ENCODE measurements around the gene ELL3. TPM values are rescaled to one million over a fixed set of nuclear protein-coding genes. Genes with fewer than 3 reads are reported as not detected.

Gene ELL3
- total RNA-seq, 1 donor = 3.6 TPM

GRCh38 chr15:43772624-43773023 lies 4.1 kb downstream of the ELL3 start:
- Histone ChIP-seq H2AFZ (ENCODE audit: low read length) (no peak overlapping the region), H3K4me1 (ENCODE audit: insufficient read depth, low read length) (peaks cover 6% of the 10 kb centered on the region), H3K27ac (ENCODE audit: low read depth, low read length) (no peak overlapping the region), H3K79me2 (ENCODE audit: insufficient read depth, low read length) (no peaks in the 10 kb centered on the region), H4K20me1 (ENCODE audit: insufficient read depth, low read length) (peaks cover 17% of the 10 kb centered on the region), H3K4me3 (ENCODE audit: insufficient read depth, low read length) (no peak overlapping the region), H3K36me3 (ENCODE audit: insufficient read depth, low read length) (peaks cover 68% of the 10 kb centered on the region), H3K4me2 (ENCODE audit: insufficient read depth, low read length) (no peak overlapping the region), H3K27me3 (ENCODE audit: insufficient read depth, low read length) (no peaks in the 10 kb centered on the region), H3K9me3 (ENCODE audit: low read depth, low read length) (no peaks in the 10 kb centered on the region)
- no peak for DNase-seq (ENCODE audit: insufficient read length, low spot score, missing footprints)
- TF ChIP-seq CTCF (IDR thresholded peaks at IDR 0.05; ENCODE audit: extremely low read depth, low read depth, low read length) = no peak

GRCh38 chr15:43771816-43772215 lies 5.0 kb downstream of the ELL3 start:
- no peak overlapping the region for H3K4me2 ChIP-seq (ENCODE audit: insufficient read depth, low read length)
- peaks cover 75% of the 10 kb centered on the region for H3K36me3 ChIP-seq (ENCODE audit: insufficient read depth, low read length)
- H3K27ac ChIP-seq (ENCODE audit: low read depth, low read length) = no peak overlapping the region
- peaks cover 5% of the 10 kb centered on the region for H3K4me1 ChIP-seq (ENCODE audit: insufficient read depth, low read length)
- no peaks in the 10 kb centered on the region for H3K79me2 ChIP-seq (ENCODE audit: insufficient read depth, low read length)
- no peaks in the 10 kb centered on the region for H3K9me3 ChIP-seq (ENCODE audit: low read depth, low read length)
- H4K20me1 ChIP-seq (ENCODE audit: insufficient read depth, low read length) = peaks cover 17% of the 10 kb centered on the region
- H2AFZ ChIP-seq (ENCODE audit: low read length) = no peak overlapping the region
- H3K27me3 ChIP-seq (ENCODE audit: insufficient read depth, low read length) = no peaks in the 10 kb centered on the region
- DNase-seq (ENCODE audit: insufficient read length, low spot score, missing footprints) = no peak
- no peak overlapping the region for H3K4me3 ChIP-seq (ENCODE audit: insufficient read depth, low read length)
- TF ChIP-seq CTCF (IDR thresholded peaks at IDR 0.05; ENCODE audit: extremely low read depth, low read depth, low read length) = no peak

GRCh38 chr15:43769584-43770228 lies 7.1 kb downstream of the ELL3 start:
- Histone ChIP-seq H3K36me3 (ENCODE audit: insufficient read depth, low read length) (peaks cover 96% of the 10 kb centered on the region), H3K27me3 (ENCODE audit: insufficient read depth, low read length) (no peaks in the 10 kb centered on the region), H3K79me2 (ENCODE audit: insufficient read depth, low read length) (no peaks in the 10 kb centered on the region), H2AFZ (ENCODE audit: low read length) (no peak overlapping the region), H3K4me3 (ENCODE audit: insufficient read depth, low read length) (no peak overlapping the region), H3K9me3 (ENCODE audit: low read depth, low read length) (no peaks in the 10 kb centered on the region), H3K27ac (ENCODE audit: low read depth, low read length) (no peak overlapping the region), H3K4me1 (ENCODE audit: insufficient read depth, low read length) (no peaks in the 10 kb centered on the region), H3K4me2 (ENCODE audit: insufficient read depth, low read length) (no peak overlapping the region), H4K20me1 (ENCODE audit: insufficient read depth, low read length) (peaks cover 13% of the 10 kb centered on the region)
- peak; percentile 83 for TF ChIP-seq CTCF (IDR thresholded peaks at IDR 0.05; ENCODE audit: extremely low read depth, low read depth, low read length)
- DNase-seq (ENCODE audit: insufficient read length, low spot score, missing footprints) = peak; percentile 90

- H3K79me2 ChIP-seq (ENCODE audit: insufficient read depth, low read length) = peaks cover 16% of the 10 kb centered on the region
- no peaks in the 10 kb centered on the region for H3K27me3 ChIP-seq (ENCODE audit: insufficient read depth, low read length)
- H2AFZ ChIP-seq (ENCODE audit: low read length) = no peak overlapping the region
- H3K4me3 ChIP-seq (ENCODE audit: insufficient read depth, low read length) = no peak overlapping the region
- peaks cover 92% of the 10 kb centered on the region for H3K36me3 ChIP-seq (ENCODE audit: insufficient read depth, low read length)
- no peak overlapping the region for H3K27ac ChIP-seq (ENCODE audit: low read depth, low read length)
- H4K20me1 ChIP-seq (ENCODE audit: insufficient read depth, low read length) = peaks cover 16% of the 10 kb centered on the region
- TF ChIP-seq CTCF (IDR thresholded peaks at IDR 0.05; ENCODE audit: extremely low read depth, low read depth, low read length) = no peak
- H3K4me2 ChIP-seq (ENCODE audit: insufficient read depth, low read length) = no peak overlapping the region
- no peaks in the 10 kb centered on the region for H3K9me3 ChIP-seq (ENCODE audit: low read depth, low read length)
- H3K4me1 ChIP-seq (ENCODE audit: insufficient read depth, low read length) = no peaks in the 10 kb centered on the region
- DNase-seq (ENCODE audit: insufficient read length, low spot score, missing footprints) = no peak
Observed at GRCh38 chr15:43763819-43764446, 12.8 kb downstream of the ELL3 start.

All from osteoblast (primary cell).